GM21515 (cell line): Measurements from ENCODE around the gene PODXL2.
"Not testable (repeated sequence)": the region's sequence is repeated elsewhere in the genome, so short reads cannot be mapped to it uniquely, and the experiment has no call there.

ENCODE experiments used
- ATAC-seq: cut with Tn5 transposase; IDR thresholded peaks from one replicate; pipeline ENCODE4 v1.9.1; 2021; ENCODE audit not compliant: unreplicated experiment

Gene PODXL2

DNA sequence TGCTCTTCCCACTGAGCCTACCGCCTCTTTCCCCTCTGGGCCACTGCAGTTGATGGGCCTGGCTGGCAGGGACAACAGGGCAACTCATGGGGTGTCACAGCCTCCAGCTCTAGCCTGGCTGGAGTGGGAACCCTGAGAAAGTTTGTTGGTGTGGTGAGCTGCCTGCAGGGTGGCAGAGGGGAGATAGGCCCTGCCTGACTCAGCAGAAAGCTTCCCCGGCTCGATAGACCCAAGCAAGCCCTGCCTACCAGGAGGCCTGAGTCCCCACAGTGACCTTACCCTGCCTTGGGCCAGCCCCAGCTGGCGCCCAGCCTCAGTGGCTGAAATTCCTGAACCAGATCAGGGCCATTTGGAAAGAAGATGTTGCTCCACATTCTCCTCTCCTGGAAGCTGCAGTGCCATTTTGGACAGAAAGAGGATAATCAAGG lies 73.2 kb downstream of the PODXL2 start:
- ATAC-seq: no peak

DNA sequence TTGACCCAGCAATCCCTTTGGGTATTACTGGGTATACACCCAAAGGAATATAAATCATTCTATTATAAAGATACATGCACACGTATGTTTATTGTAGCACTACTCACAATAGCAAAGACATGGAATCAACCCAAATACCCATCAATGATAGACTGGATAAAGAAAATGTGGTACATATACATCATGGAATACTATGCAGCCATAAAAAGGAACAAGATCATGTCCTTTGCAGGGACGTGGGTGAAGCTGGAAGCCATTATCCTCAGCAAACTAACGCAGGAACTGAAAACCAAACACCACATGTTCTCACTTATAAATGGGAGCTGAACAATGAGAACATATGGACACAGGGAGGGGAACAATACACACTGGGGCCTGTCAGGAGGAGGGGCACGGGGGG lies 75.9 kb downstream of the PODXL2 start:
- ATAC-seq: not testable (repeated sequence)

DNA sequence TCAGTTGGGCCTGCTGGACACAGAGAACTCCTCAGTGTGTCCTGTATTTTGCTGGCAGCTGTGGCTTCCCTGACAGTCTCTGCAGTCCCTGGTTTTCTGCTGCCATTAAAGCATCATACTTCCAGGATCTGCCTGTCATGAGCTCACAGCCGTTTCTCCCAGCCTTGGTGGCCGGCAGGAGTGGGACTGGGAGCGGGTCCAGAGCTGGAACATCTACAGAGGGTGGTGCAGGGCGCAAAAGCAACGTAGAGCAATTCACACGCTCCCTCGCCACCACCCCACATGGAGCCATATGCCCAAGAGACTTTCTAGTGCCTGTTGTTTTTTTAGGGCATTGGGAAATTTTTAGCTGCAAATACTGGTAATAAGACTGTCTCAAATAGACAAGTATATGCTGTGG lies 77.3 kb downstream of the PODXL2 start:
- ATAC-seq: no peak

DNA sequence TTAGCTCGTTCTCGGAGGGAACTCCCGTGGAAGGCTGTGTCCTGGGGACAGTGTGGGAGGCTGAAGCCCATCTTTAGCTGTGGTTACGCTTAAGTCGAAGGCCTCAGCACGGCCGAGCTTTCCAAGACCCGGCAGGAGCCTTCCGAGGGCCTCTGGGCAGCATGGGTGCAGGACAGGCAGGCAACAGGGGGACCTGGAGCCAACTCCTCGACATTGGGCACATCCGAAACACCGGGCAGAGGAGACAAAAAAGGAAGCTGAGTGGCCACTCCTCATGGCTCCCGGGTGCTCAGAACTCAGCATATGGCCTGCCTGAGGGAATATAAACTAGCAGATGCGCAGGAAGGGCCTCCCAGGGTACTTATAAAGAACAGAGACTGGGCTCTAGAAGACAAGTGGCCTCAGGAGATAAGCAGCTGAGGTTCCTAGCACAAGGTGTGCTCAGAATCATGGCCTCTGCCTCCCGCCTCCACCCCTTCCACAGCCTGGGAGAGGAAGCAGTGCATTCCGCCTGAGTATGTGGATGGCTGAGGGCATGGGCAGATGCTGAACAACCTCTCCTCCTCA lies 77.9 kb downstream of the PODXL2 start:
- no peak for ATAC-seq

DNA sequence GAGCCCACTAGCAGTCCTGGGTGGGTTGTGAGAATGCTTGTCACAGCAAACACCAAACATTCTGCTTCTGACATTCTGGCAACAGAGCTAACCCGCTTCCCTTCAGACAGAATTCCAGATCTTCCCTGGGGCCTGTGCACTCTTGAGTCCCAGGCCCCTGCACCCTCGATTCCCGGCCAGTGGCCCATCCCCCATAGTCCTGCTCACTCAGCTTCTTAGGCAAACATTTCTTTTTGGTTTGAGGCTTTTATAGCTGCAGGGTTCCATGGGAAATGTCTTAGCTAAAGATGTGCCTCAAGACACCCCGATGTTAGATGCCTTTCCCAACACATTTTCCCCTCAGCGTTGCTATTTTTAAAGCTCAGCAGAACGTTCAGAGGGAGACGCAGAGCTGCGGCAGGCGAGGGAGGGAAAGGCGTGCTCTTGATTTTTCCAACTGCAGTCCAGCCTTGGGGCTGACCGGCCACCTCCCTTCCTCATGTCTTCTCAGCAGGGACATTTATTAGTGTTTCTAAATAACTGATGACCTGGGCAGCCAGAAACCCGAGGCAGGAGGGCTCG lies 78.9 kb downstream of the PODXL2 start:
- no peak for ATAC-seq

DNA sequence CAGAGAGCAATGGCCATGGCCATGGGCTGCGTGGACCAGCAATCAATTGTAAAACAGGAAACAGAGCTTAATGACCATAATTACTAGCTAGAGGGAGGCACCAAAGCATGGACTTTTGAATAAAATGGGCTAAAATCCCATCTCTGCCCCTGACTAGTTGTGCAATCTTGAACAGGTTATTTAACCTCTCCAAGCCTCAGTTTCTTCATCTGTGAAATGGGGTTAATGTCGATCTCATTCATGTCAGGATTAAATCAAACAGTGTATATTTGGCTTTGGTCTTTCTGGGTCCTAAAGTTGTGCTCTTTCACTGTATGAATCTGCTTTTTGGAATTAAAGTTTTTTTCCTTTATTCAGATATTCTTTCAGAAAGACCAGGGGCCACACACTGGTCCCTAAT lies 79.9 kb downstream of the PODXL2 start:
- ATAC-seq: no peak

DNA sequence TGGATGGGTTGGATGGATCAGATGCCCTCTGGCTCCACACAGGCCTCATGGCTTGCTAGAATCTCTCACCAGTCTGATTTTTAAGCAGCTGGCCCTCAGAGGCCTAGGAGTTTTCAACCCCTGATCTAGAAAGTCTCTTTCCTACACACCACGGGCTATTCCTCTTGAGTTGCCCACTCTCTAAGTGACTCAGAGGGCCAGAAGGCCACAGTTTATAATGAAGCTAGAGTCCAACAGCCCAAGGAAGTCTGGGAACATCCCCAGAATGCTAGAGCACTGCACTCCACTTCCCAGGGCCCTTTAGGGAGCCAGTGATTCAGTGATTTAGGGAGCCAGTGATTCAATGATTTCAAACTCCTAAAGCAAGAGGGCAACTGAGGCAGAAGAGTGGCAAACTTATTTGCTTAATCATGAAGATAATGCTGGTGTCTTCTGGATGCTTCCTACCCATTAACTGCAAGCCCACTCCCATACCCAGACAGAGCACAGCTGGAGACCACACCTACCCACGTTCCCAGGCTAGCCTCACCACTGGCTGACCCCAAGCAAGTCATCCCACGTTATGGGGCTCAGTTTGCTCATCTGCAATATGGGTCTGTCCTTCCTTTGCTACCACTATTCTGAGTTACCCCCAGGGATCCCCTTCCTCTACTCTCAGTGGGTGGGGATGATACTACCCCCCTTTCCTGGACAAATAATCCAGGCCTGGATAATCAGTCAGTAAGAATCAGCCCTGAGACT lies 80.5 kb downstream of the PODXL2 start:
- ATAC-seq: no peak

DNA sequence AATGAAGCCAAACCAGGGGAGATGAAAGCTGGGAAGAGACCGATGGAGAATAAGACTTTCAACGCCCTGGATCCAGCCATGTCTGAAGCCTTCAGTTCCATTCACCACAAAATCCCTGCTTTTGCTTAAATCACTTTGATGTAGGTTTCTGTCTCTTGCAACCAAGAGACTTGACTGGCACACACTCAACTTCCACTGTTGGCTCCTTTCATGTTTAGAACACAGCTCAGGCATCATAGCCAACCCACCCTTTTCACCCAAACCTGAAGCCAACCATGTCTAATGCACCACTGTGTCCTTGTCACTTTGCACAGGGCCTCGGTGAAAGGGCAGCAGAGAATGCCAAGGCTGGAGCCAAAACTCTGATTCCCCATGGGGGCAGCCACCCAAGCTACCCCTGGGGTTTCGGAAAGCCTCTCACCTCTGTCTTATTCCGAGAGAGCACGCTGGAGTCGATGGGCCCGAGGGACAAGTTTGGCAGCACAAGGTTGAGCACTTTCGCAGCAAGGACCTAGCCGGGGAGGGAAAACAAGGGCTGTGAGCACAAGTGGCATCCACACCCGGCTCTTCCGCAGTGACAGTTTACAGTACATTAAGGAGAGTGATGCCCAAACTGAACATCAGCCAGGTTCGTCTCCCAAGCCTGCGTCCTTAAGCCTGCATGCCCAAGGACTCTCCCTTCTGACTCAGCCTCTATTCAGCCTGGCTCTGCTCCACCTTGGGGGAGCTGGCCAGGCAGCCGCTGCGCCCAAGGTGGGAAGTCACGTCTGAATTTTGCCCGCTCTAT lies 81.4 kb downstream of the PODXL2 start:
- ATAC-seq: no peak

DNA sequence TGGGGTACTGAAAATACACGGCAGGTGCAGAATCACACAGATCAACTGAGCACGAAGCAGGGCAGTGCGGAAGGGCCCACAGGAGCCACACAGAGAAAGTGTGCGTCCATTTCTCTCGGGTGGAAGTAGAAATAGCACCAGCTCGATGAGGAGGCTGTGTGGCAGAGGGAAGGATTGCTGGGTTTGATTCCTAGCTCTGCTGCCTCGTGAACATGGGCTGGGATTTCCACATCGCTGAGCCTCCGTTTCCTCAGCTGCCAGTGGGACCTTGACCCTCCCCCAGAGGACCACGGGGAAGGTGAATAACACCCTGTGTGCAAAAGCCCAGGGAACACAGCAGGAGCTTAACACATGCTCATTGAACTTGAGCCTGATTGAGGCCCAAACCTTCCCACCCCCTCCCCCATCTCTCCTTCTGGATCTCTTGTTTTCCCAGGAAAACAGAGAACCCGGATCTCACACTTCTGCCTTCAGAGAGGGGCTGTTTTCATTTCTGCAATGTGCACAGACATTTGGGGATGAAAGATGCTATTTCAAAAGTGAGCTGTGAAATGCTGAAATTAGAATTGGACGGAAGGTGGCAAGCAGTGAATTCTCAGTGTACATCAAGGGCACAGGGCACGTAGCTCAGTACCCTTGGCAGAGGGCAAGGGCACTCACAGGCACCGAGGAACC lies 82.2 kb downstream of the PODXL2 start:
- ATAC-seq: no peak

DNA sequence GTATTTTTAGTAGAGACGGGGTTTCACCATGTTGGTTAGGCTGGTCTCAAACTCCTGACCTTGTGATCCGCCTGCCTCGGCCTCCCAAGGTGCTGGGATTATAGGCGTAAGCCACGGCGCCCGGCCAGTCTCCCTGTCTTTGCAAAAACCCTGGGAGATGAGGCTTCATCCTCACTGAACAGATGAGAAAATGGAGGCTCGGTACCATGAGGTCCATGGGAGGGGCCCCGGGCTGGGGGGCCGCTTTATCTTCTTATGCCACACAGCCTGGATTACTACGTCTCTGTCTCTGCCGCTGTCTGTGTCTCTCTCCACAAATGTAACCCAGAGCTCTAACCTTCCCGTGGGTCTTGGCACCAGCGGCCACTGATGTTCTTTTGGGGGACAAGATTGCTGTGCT lies 82.9 kb downstream of the PODXL2 start:
- ATAC-seq: no peak

DNA sequence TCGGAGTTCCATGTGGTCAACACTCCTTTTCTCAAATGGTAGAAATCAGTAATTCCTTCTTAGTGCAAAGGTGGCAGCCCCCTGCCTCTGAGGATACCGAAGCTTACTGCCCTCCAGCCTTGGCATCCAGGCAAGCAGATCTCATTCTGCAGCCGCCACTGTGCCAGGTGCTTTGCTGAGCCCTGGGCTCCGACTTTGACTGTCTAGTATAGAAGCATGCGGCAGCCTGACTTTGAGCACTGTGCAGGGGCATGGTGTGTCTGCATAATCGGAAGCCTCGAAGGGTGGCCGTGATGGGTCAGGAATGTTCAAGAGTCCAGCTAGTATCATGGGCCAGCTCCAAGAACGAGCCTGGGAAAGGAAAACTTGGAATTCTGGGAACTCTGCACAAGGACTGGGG lies 83.5 kb downstream of the PODXL2 start:
- ATAC-seq: no peak

DNA sequence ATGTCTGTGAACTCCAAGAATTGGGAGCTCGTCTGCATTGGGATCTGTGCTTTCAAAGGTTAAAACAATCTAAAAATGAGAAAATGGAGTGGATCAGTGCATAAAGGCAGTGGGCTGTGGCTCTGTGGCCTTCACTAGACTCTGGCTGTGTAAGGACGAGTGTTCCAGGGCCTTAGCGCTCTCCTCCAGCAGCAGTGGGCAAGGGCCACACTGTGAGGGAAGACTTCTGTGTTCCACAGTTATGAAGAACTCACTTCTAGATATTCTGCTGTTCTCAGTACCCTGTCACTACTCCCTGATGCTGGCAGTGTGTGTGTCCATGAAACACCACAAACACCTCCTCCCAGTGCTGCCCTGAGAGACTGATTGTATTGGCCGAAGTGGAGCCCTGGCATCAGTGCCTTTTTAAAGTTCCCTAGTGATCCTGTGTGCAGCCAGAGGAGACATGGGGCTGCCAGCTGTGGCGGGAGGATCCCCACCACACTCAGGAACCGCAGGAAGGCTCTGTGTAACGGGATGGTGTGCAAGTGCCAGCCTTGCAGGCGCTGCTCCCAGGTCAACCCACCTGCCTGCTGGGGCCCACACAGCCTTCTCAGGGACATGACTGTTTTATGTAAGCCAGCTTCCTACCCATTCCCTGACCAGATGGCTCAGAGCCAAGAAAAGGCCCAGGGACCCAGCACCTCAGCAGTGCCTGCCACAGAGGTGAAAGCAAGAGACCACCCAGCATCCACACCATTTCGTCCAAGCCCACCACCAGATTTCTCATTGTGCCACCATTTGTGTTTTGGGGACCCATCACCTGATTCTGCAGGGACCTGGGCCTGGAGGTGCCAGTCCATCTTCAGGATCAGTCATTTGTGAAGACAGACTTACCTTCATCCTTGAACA lies 84.1 kb downstream of the PODXL2 start:
- ATAC-seq: no peak

DNA sequence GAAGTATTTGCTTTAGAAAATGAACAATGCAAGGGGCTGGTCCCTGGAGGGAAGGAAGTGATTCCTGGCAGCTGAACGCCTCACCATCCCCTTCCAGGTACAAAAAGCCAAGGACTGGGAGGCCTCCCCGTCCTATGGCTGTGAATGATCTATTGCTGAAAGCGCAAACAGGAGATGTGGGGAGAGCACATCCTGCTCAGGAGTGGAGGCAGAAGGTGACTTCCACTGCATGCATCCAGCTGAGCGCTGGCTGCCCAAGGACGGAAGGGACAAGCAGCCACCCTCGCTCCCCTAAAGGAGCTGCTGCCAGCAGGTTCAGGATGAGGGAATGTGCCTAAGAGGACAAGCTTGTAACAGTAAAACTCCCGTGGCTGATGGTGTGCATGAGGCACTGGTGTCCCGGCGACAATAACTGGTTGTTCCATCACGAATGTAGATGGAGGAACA lies 85.2 kb downstream of the PODXL2 start:
- ATAC-seq: no peak

DNA sequence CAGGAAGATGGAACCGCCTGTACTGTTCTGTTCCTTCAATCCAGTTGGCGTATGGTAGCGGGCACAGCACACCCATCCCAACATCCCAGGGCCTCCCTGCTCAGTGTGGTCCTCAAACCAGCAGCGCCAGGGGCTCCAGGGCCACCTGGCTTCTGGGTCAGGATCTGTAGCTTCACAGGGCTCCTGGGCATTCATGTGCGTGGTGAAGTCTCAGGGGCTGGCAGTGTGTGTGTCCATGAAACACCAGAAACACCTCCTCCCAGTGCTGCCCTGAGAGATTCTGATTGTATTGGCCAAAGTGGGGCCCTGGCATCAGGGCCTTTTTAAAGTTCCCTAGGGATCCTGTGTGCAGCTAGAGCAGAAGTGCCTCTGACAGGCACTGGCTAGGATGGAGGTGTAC lies 85.9 kb downstream of the PODXL2 start:
- ATAC-seq: no peak

DNA sequence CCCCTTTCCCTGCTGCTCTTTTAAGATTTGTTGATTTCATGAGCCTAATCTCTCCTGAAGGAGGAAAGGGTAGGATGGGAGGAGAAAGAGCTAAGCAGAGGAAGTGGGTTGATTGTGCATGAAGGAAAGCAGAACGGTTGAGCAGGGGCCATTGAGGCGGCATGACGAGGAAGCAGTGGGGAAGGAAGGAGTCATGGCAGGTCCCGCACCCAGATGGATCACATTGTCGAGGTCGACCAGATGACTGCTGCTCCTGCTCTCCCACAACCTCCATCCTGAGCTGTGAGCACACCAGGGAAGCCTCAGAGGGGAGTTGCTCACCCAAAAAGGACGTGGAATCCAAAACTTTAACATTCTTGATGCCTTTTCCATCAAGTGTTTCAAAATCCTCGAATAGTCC lies 86.5 kb downstream of the PODXL2 start:
- no peak for ATAC-seq

DNA sequence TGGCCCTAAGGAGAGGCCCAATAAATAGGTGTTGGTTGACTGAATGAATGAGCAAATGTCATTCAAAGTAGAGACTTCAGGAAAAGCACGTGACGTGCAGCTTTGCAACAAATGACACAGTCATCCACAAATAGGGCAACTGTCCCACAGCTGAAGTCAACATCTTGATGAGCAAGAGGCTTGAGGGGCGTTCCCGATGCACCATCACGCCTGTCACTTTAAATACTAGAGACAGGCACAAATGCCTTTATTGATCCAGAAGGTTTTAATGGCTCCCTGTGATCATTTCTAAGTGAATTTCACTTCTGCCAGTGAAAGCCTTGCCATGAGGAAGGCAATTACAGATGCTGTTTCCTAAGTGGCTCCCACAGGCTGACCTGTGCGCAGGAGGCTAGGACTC lies 87.4 kb downstream of the PODXL2 start:
- ATAC-seq: no peak

DNA sequence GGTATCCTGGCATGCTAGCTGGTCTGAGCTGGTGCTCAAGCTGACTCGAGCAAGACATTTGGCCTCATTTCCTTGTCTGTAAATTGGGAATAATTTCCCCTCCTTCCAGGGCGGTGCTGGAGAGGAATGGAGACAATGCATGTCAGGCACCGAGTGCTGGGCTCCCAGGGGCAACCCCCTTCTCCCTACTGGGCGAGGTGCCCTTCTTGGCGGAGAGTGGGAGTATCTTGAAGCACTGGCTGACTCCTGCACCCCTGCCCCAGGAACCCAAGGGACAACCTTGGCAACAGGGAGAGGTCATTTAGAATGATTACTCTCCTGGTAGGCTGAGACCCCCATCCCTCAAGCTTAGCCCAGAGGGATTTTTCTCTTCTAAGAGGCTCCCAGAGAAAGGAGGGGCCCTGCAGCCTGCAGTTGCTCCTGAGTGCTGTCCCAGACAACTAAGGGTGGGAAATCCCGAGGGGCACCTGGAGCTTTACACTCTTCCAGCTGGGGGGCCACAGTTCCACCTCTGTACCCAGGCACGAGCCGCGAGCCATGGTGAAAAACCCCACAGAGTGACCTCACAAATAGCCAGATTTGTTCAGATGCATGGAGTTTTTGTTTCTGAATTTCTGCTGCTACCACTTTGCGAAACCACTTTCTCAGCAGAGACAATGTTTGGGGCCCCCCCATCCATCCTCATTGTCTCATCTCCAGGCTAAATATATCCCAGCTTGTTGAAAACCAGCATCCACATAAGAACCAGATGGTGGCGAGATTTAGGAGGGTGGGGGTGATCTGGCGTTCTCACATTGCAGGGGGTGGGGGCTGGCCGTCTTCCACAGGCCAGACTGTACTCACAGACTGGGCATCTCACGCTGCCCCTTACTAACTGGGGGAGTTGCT lies 88.6 kb downstream of the PODXL2 start:
- ATAC-seq: no peak

DNA sequence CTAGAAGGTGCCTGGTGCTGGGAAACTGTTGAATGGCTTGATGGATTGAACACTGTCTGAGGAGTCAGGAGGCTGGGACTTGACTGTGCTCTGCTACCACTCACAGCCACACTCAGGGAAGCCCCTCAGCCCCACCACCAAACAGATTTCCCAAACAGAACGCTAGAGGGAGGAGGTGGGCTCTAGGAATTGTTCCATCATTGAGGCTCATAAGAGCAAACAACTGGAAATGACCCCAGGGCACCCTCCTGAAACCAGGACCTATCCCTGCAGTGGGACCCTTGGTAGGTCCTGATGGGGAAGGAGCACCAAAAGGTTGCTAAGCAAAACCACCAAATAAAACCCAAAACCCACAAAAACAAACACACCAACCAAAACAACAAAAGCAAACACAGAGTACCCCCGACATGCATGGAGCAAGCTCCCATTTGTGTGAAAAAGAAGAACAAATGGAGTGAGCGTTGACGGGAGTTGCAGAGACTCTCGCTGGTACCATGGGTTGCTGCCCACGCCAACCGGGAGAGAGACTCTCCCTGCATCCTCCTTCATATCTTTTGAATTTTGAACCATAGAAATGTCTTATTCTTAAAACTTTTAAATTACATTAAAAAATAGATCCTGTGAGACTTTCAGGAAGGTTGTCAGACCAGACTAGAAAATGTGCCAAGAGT lies 89.4 kb downstream of the PODXL2 start:
- no peak for ATAC-seq

DNA sequence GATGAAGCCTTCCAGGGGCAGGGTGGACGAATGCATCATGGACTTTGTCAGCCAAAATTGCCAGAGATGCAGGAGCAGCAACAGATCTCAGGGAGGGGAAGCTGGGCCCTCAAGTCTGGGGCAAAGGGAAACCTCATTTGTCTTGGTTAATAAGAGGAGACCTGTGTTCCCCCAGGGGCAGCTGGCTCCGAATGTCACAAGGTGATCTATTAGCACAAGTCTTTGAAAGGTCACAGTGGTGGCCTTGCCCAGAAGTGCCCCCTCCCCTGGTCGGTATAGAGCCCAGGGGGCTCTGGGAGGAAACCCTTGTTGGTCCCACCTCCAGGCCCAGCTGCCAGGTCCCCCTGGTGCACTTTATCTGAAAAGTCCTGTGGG lies 89.9 kb downstream of the PODXL2 start:
- ATAC-seq: no peak
